Esophagus muscularis mucosa (tissue), 4 donors: ENCODE data around the gene ZNF384. TPM values are rescaled to one million over a fixed set of nuclear protein-coding genes. Genes with fewer than 3 reads are reported as not detected.
"Not testable (repeated sequence)": the region's sequence is repeated elsewhere in the genome, so short reads cannot be mapped to it uniquely, and the experiment has no call there.

Experiments
- DNase-seq: peaks from one replicate; pipeline ENCODE4 v3.0.0-alpha.2; 2017; ENCODE audit errors: extremely low spot score
- H3K27ac ChIP-seq, 4 donors: fragments of 200-600 bp; sonication (generic); replicated peaks in 1 of 4; 1 replicate in 3 of 4; 2 replicates in 1 of 4; pipeline ENCODE4 v1.5.1; 2016 to 2019; ENCODE audit warnings: mild to moderate bottlenecking in 1 of 4
- H3K27me3 ChIP-seq, 4 donors: fragments of 200-600 bp; sonication (generic); one replicate each; pipeline versions ENCODE4 v1.5.1 to v1.6.0; 2016 to 2019
- H3K36me3 ChIP-seq, 4 donors: fragments of 200-600 bp; sonication (generic); one replicate each; pipeline ENCODE4 v1.5.1; 2016 to 2019
- H3K4me1 ChIP-seq, 4 donors: fragments of 200-600 bp; sonication (generic); one replicate each; pipeline ENCODE4 v1.5.1; 2016 to 2019
- H3K4me3 ChIP-seq, 4 donors: fragments of 200-600 bp; sonication (generic); 1 replicate in 2 of 4; 2 replicates in 2 of 4; pipeline ENCODE4 v1.5.1; 2016 to 2019; ENCODE audit warnings: mild to moderate bottlenecking in 4 of 4, moderate library complexity in 1 of 4
- H3K9me3 ChIP-seq, 4 donors: fragments of 200-600 bp; sonication (generic); 1 replicate in 3 of 4; 2 replicates in 1 of 4; pipeline ENCODE4 v1.5.1; 2016 to 2019
- EP300 ChIP-seq: sonication (generic); formaldehyde crosslinking; IDR thresholded peaks from one replicate; pipeline ENCODE4 v1.6.1; 2017; ENCODE audit warnings: antibody characterized with exemption
- POLR2A ChIP-seq: fragments of 450-650 bp; IDR thresholded peaks from one replicate; pipeline ENCODE4 v1.6.1; 2017; ENCODE audit warnings: antibody characterized with exemption, moderate library complexity, mild to moderate bottlenecking, low read depth
- POLR2AphosphoS5 ChIP-seq, 2 donors: sonication (generic); formaldehyde crosslinking; IDR thresholded peaks; one replicate each; pipeline ENCODE4 v1.6.1; 2017; ENCODE audit warnings: antibody characterized with exemption in 2 of 2
- WGBS: methylation state at CpG from one replicate; pipeline ENCODE4 v1.1.5; 2018; 5-methylcytosine and 5-hydroxymethylcytosine counted together
- intact Hi-C: fragments of 100-400 bp; cut with DNase I; formaldehyde crosslinking; loops from one replicate; pipeline ENCODE4 v1.15.1; 2023
- total RNA-seq, 4 donors: library from RNA; depleted of rRNA; stranded (reverse); fragments of >200 nt; gene quantifications; one replicate each; pipeline versions ENCODE4 v1.1.0 to v1.2.1, GENCODE V29; 2016
- TF ChIP-seq, protein P1 (sequence below), 3 experiments: fragments of 200-600 bp in 2 of 3; fragments of 450-650 bp in 1 of 3; sonication (generic) in 2 of 3; IDR thresholded peaks; one replicate each; pipeline ENCODE4 v1.5.1; 2017 to 2019; ENCODE audit warnings: antibody characterized with exemption in 3 of 3, mild to moderate bottlenecking in 2 of 3, moderate library complexity in 1 of 3

The ZNF384 gene
- total RNA-seq, 4 donors from 2014 or later, result 32.8 to 55.4 (median 41.0) TPM

DNA sequence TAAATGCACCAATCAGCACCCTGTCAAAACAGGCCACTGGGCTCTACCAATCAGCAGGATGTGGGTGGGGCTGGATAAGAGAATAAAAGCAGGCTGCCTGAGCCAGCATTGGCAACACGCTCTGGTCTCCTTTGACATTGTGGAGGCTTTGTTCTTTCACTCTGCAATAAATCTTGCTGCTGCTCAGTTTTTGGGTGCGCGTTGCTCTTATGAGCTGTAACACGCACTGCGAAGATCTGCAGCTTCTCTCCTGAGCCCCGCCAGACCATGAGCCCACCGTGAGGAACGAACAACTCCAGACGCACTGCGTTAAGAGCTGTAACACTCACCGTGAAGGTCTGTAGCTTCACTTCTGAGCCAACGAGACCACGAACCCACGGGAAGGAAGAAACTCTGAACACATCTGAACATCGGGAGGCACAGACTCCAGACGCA, 19.8 kb upstream of the ZNF384 start:
- no peaks in the 10 kb centered on the region for H3K4me1 ChIP-seq
- no peaks in the 10 kb centered on the region for H3K9me3 ChIP-seq
- intact Hi-C loops, result no loop called here
- no peak for DNase-seq
- H3K4me3 ChIP-seq, result no peak overlapping the region
- no peak overlapping the region for H3K27ac ChIP-seq
- no peak for TF ChIP-seq EP300
- TF ChIP-seq, protein P1, sequence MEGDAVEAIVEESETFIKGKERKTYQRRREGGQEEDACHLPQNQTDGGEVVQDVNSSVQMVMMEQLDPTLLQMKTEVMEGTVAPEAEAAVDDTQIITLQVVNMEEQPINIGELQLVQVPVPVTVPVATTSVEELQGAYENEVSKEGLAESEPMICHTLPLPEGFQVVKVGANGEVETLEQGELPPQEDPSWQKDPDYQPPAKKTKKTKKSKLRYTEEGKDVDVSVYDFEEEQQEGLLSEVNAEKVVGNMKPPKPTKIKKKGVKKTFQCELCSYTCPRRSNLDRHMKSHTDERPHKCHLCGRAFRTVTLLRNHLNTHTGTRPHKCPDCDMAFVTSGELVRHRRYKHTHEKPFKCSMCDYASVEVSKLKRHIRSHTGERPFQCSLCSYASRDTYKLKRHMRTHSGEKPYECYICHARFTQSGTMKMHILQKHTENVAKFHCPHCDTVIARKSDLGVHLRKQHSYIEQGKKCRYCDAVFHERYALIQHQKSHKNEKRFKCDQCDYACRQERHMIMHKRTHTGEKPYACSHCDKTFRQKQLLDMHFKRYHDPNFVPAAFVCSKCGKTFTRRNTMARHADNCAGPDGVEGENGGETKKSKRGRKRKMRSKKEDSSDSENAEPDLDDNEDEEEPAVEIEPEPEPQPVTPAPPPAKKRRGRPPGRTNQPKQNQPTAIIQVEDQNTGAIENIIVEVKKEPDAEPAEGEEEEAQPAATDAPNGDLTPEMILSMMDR (IDR thresholded peaks at IDR 0.05), result no peak
- peaks cover 0 to 79% (median 5%) of the 10 kb centered on the region in 4 donors for H3K27me3 ChIP-seq
- 87% methylated on average over 15 of the region's 16 CpGs for WGBS
- no peaks in the 10 kb centered on the region for H3K36me3 ChIP-seq

DNA sequence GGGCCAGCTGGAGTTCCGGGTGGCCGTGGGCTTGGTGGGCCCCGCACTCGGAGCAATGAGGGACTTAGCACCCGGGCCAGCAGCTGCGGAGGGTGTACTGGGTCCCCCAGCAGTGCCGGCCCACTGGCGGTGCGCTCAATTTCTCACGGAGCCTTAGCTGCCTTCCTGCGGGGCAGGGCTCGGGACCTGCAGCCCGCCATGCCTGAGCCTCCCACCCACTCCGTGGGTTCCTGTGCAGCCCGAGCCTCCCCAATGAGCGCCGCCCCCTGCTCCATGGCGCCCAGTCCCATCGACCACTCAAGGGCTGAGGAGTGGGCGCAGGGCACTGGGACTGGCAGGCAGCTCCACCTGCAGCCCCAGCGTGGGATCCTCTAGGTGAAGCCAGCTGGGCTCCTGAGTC, 19.2 kb upstream of the ZNF384 start:
- H3K4me1 ChIP-seq, H3K9me3 ChIP-seq, intact Hi-C loops, DNase-seq, H3K27ac ChIP-seq, H3K36me3 ChIP-seq, H3K4me3 ChIP-seq: not testable (repeated sequence)
- peaks cover 0 to 80% (median 8%) of the 10 kb centered on the region in 4 donors for H3K27me3 ChIP-seq
- WGBS, result 82% methylated on average over 14 of the region's 21 CpGs

DNA sequence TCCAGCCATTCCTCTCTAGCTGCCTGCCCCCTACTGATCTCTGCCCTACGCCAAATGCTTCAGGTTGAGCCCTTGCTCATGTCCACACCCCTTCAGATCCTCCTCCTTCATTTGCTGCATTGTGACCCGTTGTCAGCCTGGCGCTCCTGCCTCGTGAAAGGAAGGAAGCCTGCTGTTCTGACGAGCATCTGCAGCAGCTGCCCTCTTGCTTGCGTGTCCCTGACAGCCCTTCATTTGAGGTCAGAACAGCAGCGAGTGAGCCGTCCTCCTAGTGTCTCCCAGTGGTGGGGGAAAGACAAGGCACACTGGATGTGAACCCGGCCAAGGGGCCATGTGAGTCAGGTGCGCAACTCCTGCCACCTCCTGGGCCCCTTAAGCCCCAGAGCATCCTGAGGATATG, 14.5 kb upstream of the ZNF384 start:
- peaks cover 4 to 97% (median 39%) of the 10 kb centered on the region in 4 donors for H3K27me3 ChIP-seq
- no peak overlapping the region for H3K27ac ChIP-seq
- no peak for DNase-seq
- intact Hi-C loops, result no loop called here
- H3K36me3 ChIP-seq, result no peaks in the 10 kb centered on the region
- 21% methylated on average over 9 of the region's 10 CpGs for WGBS
- no peak overlapping the region for H3K4me3 ChIP-seq
- H3K4me1 ChIP-seq, result peaks cover 13 to 21% (median 18%) of the 10 kb centered on the region in 4 donors
- no peaks in the 10 kb centered on the region for H3K9me3 ChIP-seq
- TF ChIP-seq, protein P1 (IDR thresholded peaks at IDR 0.05), result no peak
- TF ChIP-seq POLR2AphosphoS5 (IDR thresholded peaks at IDR 0.05) (no peak), EP300 (no peak), POLR2A (no peak)

GRCh38 chr12:6701078-6701768, 12.0 kb upstream of the ZNF384 start:
- Histone ChIP-seq H3K4me1 (peaks cover 13 to 21% (median 18%) of the 10 kb centered on the region in 4 donors), H3K9me3 (no peaks in the 10 kb centered on the region), H3K27ac (no peak overlapping the region), H3K4me3 (peak overlapping the region; percentile 52 to 78 (median 56)), H3K36me3 (no peaks in the 10 kb centered on the region), H3K27me3 (peaks cover 4 to 99% (median 46%) of the 10 kb centered on the region in 4 donors)
- intact Hi-C loops, result no loop called here
- TF ChIP-seq POLR2A, result no peak
- no peak for TF ChIP-seq EP300
- TF ChIP-seq, protein P1 (IDR thresholded peaks at IDR 0.05), result no peak
- TF ChIP-seq POLR2AphosphoS5 (IDR thresholded peaks at IDR 0.05), result no peak
- WGBS, result 74% methylated on average over 4 of the region's 13 CpGs
- no peak for DNase-seq

GRCh38 chr12:6700646-6701051, 11.5 kb upstream of the ZNF384 start, which contains the start of gene PIANP:
TSS of gene PIANP (minus strand) at chr12:6700815. CDS start at chr12:6698061, 2,754 bp downstream.
- WGBS, result 0% methylated on average over 1 of the region's 43 CpGs
- H3K4me3 ChIP-seq, result peak within 1 kb of the TSS; percentile 52 to 78 (median 56)
- no peak for DNase-seq
- H3K4me1 ChIP-seq, result peaks cover 13 to 21% (median 18%) of the 10 kb centered on the region in 4 donors
- TF ChIP-seq, protein P1 (IDR thresholded peaks at IDR 0.05), result no peak
- TF ChIP-seq POLR2AphosphoS5 (IDR thresholded peaks at IDR 0.05) (no peak), POLR2A (no peak), EP300 (no peak)
- peaks cover 4 to 99% (median 46%) of the 10 kb centered on the region in 4 donors for H3K27me3 ChIP-seq
- intact Hi-C loops, result no loop called here
- H3K9me3 ChIP-seq, result no peaks in the 10 kb centered on the region
- peak within 1 kb of the TSS in 1 of 4 donors; percentile 20 for H3K27ac ChIP-seq
- H3K36me3 ChIP-seq, result no peaks in the 10 kb centered on the region
